HepG2 (cell line): ENCODE results near the gene CR2. TPM values are rescaled to one million over a fixed set of nuclear protein-coding genes. Genes with fewer than 3 reads are reported as not detected.

Experiments used
- ATAC-seq: fragments of 200-7000 bp; cut with Tn5 transposase; 3 replicates; pipeline ENCODE4 v1.9.1; 2020; ENCODE audit warnings: mild to moderate bottlenecking, moderate library complexity
- BruUV-seq: library from RNA; stranded (reverse); fragments of 400-500 nt; replicated peaks from 2 replicates; lab custom pipeline; 2021; lab: Mats Ljungman, UMichigan
- CTCF ChIA-PET: fragments of 300-600 bp; formaldehyde crosslinking; extraction: SDS; loops from one replicate; lab custom pipeline; 2021; ENCODE audit warnings: low total read pairs, inconsistent platforms, low intra/inter-chr PET ratio; lab: Yijun Ruan, JAX
- POLR2A ChIA-PET: fragments of 350-600 bp; sonication (Branson Sonifier 250); formaldehyde crosslinking; loops from one replicate; lab custom pipeline; 2020; ENCODE audit warnings: antibody characterized with exemption, inconsistent platforms; lab: Yijun Ruan, JAX
- DNase-seq: peaks from one replicate; pipeline ENCODE4 v3.0.0-alpha.2; 2015; ENCODE audit warnings: low spot score
- FAIRE-seq: peaks from 3 replicates; lab custom pipeline; 2011; peaks lifted over from hg19 to GRCh38; lab: Jason Lieb, UNC
- H2AFZ ChIP-seq: one replicate; pipeline ENCODE4 v1.6.1; 2011; ENCODE audit warnings: low read length, inconsistent platforms
- H3K27ac ChIP-seq: fragments of 300-600 bp; 3 replicates; pipeline ENCODE4 v1.8.0; 2011; ENCODE audit warnings: mixed run types, mild to moderate bottlenecking, mixed read lengths, low read length, inconsistent platforms; ENCODE audit not compliant: insufficient read depth; ENCODE audit errors: extremely low read length
- H3K27me3 ChIP-seq, 2 experiments: fragments of 200-600 bp in 1 of 2; 2 replicates in 1 of 2; 3 replicates in 1 of 2; pipeline versions ENCODE4 v1.6.0 to v1.8.0; 2011; ENCODE audit warnings: low read length in 2 of 2, mild to moderate bottlenecking in 2 of 2, moderate library complexity in 2 of 2, inconsistent platforms in 1 of 2; ENCODE audit not compliant: insufficient read depth in 2 of 2, control insufficient read depth in 1 of 2
- H3K36me3 ChIP-seq, 2 experiments: fragments of 200-600 bp in 1 of 2; replicated peaks in 1 of 2; 2 replicates in 1 of 2; 3 replicates in 1 of 2; pipeline versions ENCODE4 v1.5.1 to v1.8.0; 2011; ENCODE audit warnings: low read length in 2 of 2, inconsistent platforms in 1 of 2; ENCODE audit not compliant: insufficient read depth in 2 of 2, control insufficient read depth in 1 of 2
- H3K4me1 ChIP-seq: 2 replicates; pipeline ENCODE4 v1.5.1; 2012; ENCODE audit warnings: low read length, inconsistent platforms; ENCODE audit not compliant: insufficient read depth
- H3K4me2 ChIP-seq: 2 replicates; pipeline ENCODE4 v1.6.0; 2011; ENCODE audit warnings: low read depth, low read length, inconsistent platforms
- H3K4me3 ChIP-seq, 3 experiments: fragments of 200-600 bp in 1 of 3; sonication (generic), shearing (Covaris generic) in 1 of 3; replicated peaks in 1 of 3; 2 replicates each; pipeline ENCODE4 v1.5.1; 2011 to 2016; ENCODE audit warnings: low read length in 3 of 3, inconsistent platforms in 2 of 3, low read depth in 2 of 3, mild to moderate bottlenecking in 2 of 3, control low read depth in 1 of 3, mixed read lengths in 1 of 3; ENCODE audit not compliant: insufficient read depth in 1 of 3
- H3K79me2 ChIP-seq: one replicate; pipeline ENCODE4 v1.6.1; 2011; ENCODE audit warnings: low read length, inconsistent platforms; ENCODE audit not compliant: insufficient read depth
- H3K9ac ChIP-seq: 2 replicates; pipeline ENCODE4 v1.6.0; 2011; ENCODE audit warnings: mild to moderate bottlenecking, low read depth, low read length, inconsistent platforms; ENCODE audit not compliant: insufficient read depth
- H3K9me3 ChIP-seq: 2 replicates; pipeline ENCODE4 v1.5.1; 2012; ENCODE audit warnings: mild to moderate bottlenecking, low read length
- H4K20me1 ChIP-seq: 2 replicates; pipeline ENCODE4 v1.6.0; 2011; ENCODE audit warnings: inconsistent platforms, mild to moderate bottlenecking, low read length, moderate library complexity; ENCODE audit not compliant: insufficient read depth
- ATF7-NPFF ChIP-seq: sonication (generic); formaldehyde crosslinking; IDR thresholded peaks from 2 replicates; pipeline ENCODE4 v1.8.1; 2023; ENCODE audit warnings: mild to moderate bottlenecking, low read depth, missing genetic modification reagents, moderate library complexity
- BRF2 ChIP-seq: sonication (generic); formaldehyde crosslinking; IDR thresholded peaks from 2 replicates; pipeline ENCODE4 v1.8.1; 2022; ENCODE audit warnings: mild to moderate bottlenecking, missing genetic modification reagents
- ESRRA ChIP-seq: sonication (generic); formaldehyde crosslinking; IDR thresholded peaks from 2 replicates; pipeline ENCODE4 v1.5.1; 2020; ENCODE audit warnings: mild to moderate bottlenecking, low read depth, missing genetic modification reagents
- HMG20A ChIP-seq: IDR thresholded peaks from 2 replicates; pipeline ENCODE4 v1.6.1; 2016; ENCODE audit warnings: borderline replicate concordance
- MIER3 ChIP-seq: IDR thresholded peaks from 2 replicates; pipeline ENCODE4 v1.6.1; 2016; ENCODE audit warnings: missing compliant biosample characterization, borderline replicate concordance
- RBAK ChIP-seq: sonication (generic); formaldehyde crosslinking; IDR thresholded peaks from 2 replicates; pipeline ENCODE4 v1.5.1; 2020; ENCODE audit warnings: mild to moderate bottlenecking, missing genetic modification reagents
- SIN3A ChIP-seq: IDR thresholded peaks from 2 replicates; pipeline ENCODE4 v1.6.1; 2011; ENCODE audit warnings: low read depth, mild to moderate bottlenecking, control low read depth, low read length, borderline replicate concordance
- TFE3 ChIP-seq: IDR thresholded peaks from 2 replicates; pipeline ENCODE4 v1.6.1; 2016
- XBP1 ChIP-seq: sonication (generic); formaldehyde crosslinking; IDR thresholded peaks from 2 replicates; pipeline ENCODE4 v1.5.0; 2020; ENCODE audit warnings: missing genetic modification reagents
- ZBTB3 ChIP-seq: sonication (generic); formaldehyde crosslinking; IDR thresholded peaks from 2 replicates; pipeline ENCODE4 v1.4.0; 2020; ENCODE audit warnings: low read depth, mild to moderate bottlenecking, moderate library complexity, missing genetic modification reagents, borderline replicate concordance
- ZNF18 ChIP-seq: sonication (generic); formaldehyde crosslinking; IDR thresholded peaks from 2 replicates; pipeline ENCODE4 v1.8.0; 2022; ENCODE audit warnings: mild to moderate bottlenecking, missing genetic modification reagents; ENCODE audit not compliant: insufficient replicate concordance
- ZNF317 ChIP-seq: sonication (generic); formaldehyde crosslinking; IDR thresholded peaks from 2 replicates; pipeline ENCODE4 v1.5.0; 2020; ENCODE audit warnings: mild to moderate bottlenecking, missing genetic modification reagents
- in situ Hi-C: cut with HindIII; loops from 2 replicates; pipeline ENCODE4 v1.10.0; 2017; ENCODE audit warnings: low pct_unique_long_range_greater_than_20kb; ENCODE audit not compliant: extremely low pct_ligation_motif_present
- intact Hi-C: fragments of 100-400 bp; cut with micrococcal nuclease; formaldehyde crosslinking; loops from one replicate; pipeline ENCODE4 v1.10.0; 2022; ENCODE audit not compliant: unreplicated experiment
- polyA plus RNA-seq, 8 experiments: library from polyadenylated mRNA; depleted of rRNA in 3 of 8; stranded (reverse) in 7 of 8; unstranded in 1 of 8; fragments of >200 nt; fragmentation: Illumina TruSeq in 4 of 8; extraction: Trizol in 4 of 8; gene quantifications; 2 replicates each; pipeline versions ENCODE4 v1.2.1 to v1.2.3, GENCODE V29; 2011 to 2016; ENCODE audit warnings: low read depth in 4 of 8, missing spikeins in 1 of 8, mixed read lengths in 1 of 8; ENCODE audit not compliant: insufficient read depth in 1 of 8
- total RNA-seq, 5 experiments: library from RNA; depleted of rRNA; stranded (reverse); fragments of >200 nt; fragmentation: Illumina TruSeq; extraction: Trizol; gene quantifications; 2 replicates each; pipeline ENCODE4 v1.2.3, GENCODE V29; 2016; ENCODE audit warnings: low read depth in 1 of 5

Gene CR2
- total and polyA plus RNA-seq, 2 of the 13 experiments (the other 11 are each of a cell fraction or from before 2014, with no cell fraction given) = not detected

- TF ChIP-seq SIN3A (no peak), ZNF18 (no peak), MIER3 (CRISPR knock-in tag) (no peak), ZNF317 (CRISPR knock-in tag) (no peak), RBAK (CRISPR knock-in tag) (no peak), TFE3 (CRISPR knock-in tag) (no peak), ZBTB3 (CRISPR knock-in tag) (no peak), ESRRA (CRISPR knock-in tag) (no peak), ATF7-NPFF (CRISPR knock-in tag) (no peak), HMG20A (CRISPR knock-in tag) (no peak), BRF2 (CRISPR knock-in tag) (no peak), XBP1 (CRISPR knock-in tag) (no peak)
- Histone ChIP-seq H3K27ac (no peak overlapping the region), H3K4me1 (no peaks in the 10 kb centered on the region), H3K79me2 (no peaks in the 10 kb centered on the region), H3K4me3 (no peak overlapping the region), H3K27me3 (no peaks in the 10 kb centered on the region; a peak in 1 of 5 replicates), H3K36me3 (no peaks in the 10 kb centered on the region), H3K9me3 (no peaks in the 10 kb centered on the region), H3K9ac (no peak overlapping the region), H2AFZ (no peak overlapping the region), H4K20me1 (no peaks in the 10 kb centered on the region), H3K4me2 (no peak overlapping the region)
- no TSS peak for BruUV-seq
- in situ Hi-C loops (no loop called here), intact Hi-C loops (no loop called here)
- POLR2A ChIA-PET = no interaction called here
- no peak for ATAC-seq
- no peak for FAIRE-seq
- CTCF ChIA-PET = no interaction called here
- no peak for DNase-seq
These were observed 62.6 kb downstream of the CR2 start for GRCh38 chr1:207516729-207517128.
